DND-41 (cell line): ENCODE results near the gene DOCK4.

Experiments
- ATAC-seq: fragments of 200-7000 bp; cut with Tn5 transposase; 3 replicates; pipeline ENCODE4 v1.9.1; 2021; ENCODE audit warnings: low read depth; ENCODE audit not compliant: insufficient read depth
- DNase-seq: peaks from one replicate; pipeline ENCODE4 v3.0.0-alpha.2; 2020
- H2AFZ ChIP-seq: 2 replicates; pipeline ENCODE4 v1.6.0; 2012; ENCODE audit warnings: low read depth, low read length
- H3K27ac ChIP-seq: 2 replicates; pipeline ENCODE4 v1.5.1; 2012; ENCODE audit warnings: low read length, inconsistent platforms
- H3K27me3 ChIP-seq: fragments of 200-600 bp; sonication (generic); 2 replicates; pipeline ENCODE4 v1.6.0; 2012; ENCODE audit warnings: low read length, mild to moderate bottlenecking, inconsistent platforms; ENCODE audit not compliant: insufficient read depth, poor library complexity
- H3K36me3 ChIP-seq: 2 replicates; pipeline ENCODE4 v1.5.1; 2012; ENCODE audit warnings: low read length, inconsistent platforms; ENCODE audit not compliant: insufficient read depth
- H3K4me1 ChIP-seq: 2 replicates; pipeline ENCODE4 v1.5.1; 2012; ENCODE audit warnings: mild to moderate bottlenecking, low read length; ENCODE audit not compliant: insufficient read depth
- H3K4me2 ChIP-seq: 2 replicates; pipeline ENCODE4 v1.6.0; 2012; ENCODE audit warnings: mild to moderate bottlenecking, moderate library complexity, low read length, inconsistent platforms; ENCODE audit not compliant: insufficient read depth
- H3K4me3 ChIP-seq, 2 experiments: fragments of 200-600 bp in 1 of 2; shearing (Covaris generic) in 1 of 2; 2 replicates each; pipeline ENCODE4 v1.5.1; 2012 to 2016; ENCODE audit warnings: inconsistent platforms in 2 of 2, low read length in 2 of 2, mild to moderate bottlenecking in 2 of 2, low read depth in 1 of 2, moderate library complexity in 1 of 2
- H3K79me2 ChIP-seq: 2 replicates; pipeline ENCODE4 v1.6.0; 2012; ENCODE audit warnings: low read length, inconsistent platforms; ENCODE audit not compliant: insufficient read depth
- H3K9ac ChIP-seq: 2 replicates; pipeline ENCODE4 v1.6.0; 2012; ENCODE audit warnings: low read depth, mild to moderate bottlenecking, inconsistent platforms, low read length, moderate library complexity
- H3K9me3 ChIP-seq: 2 replicates; pipeline ENCODE4 v1.5.1; 2012; ENCODE audit warnings: low read length, moderate library complexity, mild to moderate bottlenecking, inconsistent platforms; ENCODE audit not compliant: insufficient read depth, severe bottlenecking
- H4K20me1 ChIP-seq: 2 replicates; pipeline ENCODE4 v1.6.0; 2012; ENCODE audit warnings: low read length; ENCODE audit not compliant: insufficient read depth
- CTCF ChIP-seq: IDR thresholded peaks from 2 replicates; pipeline ENCODE4 v1.5.1; 2012; ENCODE audit warnings: borderline replicate concordance, low read length, moderate library complexity, mild to moderate bottlenecking; ENCODE audit not compliant: poor library complexity, severe bottlenecking; ENCODE audit errors: extremely low read depth
- EZH2 ChIP-seq: IDR thresholded peaks from 3 replicates; pipeline ENCODE4 v1.6.1; 2012; ENCODE audit warnings: borderline replicate concordance, low read depth, mild to moderate bottlenecking, moderate library complexity, low read length, inconsistent platforms; ENCODE audit not compliant: severe bottlenecking

The DOCK4 gene

DNA sequence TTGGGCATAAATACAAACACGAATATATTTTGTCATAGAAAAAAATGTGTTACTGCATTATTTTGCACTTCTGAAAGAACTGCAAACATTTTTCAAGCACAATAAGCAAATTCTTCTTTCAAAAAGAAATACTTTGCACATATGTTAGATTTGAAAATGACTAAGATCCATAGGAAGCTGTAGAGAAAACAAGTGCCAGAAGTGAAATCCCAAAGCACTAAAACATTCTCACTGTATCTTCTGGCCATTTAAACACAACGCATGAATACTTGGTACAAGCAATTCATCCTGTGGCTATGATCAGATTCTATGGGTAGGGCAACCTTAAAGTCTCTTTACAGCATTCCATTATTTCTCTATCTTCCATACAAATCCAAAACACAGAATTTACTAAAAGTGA is 418.5 kb downstream of the DOCK4 start:
- ATAC-seq (no peak), DNase-seq (no peak)
- H3K4me3 ChIP-seq, result no peak overlapping the region
- no peak overlapping the region for H2AFZ ChIP-seq
- no peak overlapping the region for H3K4me2 ChIP-seq
- peaks cover 3% of the 10 kb centered on the region for H3K9me3 ChIP-seq
- no peak overlapping the region for H3K9ac ChIP-seq
- no peaks in the 10 kb centered on the region for H3K36me3 ChIP-seq
- H3K4me1 ChIP-seq, result no peaks in the 10 kb centered on the region
- no peaks in the 10 kb centered on the region for H4K20me1 ChIP-seq
- no peaks in the 10 kb centered on the region for H3K27me3 ChIP-seq
- H3K27ac ChIP-seq, result no peak overlapping the region
- no peak for TF ChIP-seq CTCF
- TF ChIP-seq EZH2, result no peak
- no peaks in the 10 kb centered on the region for H3K79me2 ChIP-seq

- no peak overlapping the region for H3K27ac ChIP-seq
- H3K4me2 ChIP-seq, result no peak overlapping the region
- H3K27me3 ChIP-seq, result no peaks in the 10 kb centered on the region
- no peaks in the 10 kb centered on the region for H3K4me1 ChIP-seq
- ATAC-seq (no peak), DNase-seq (no peak)
- no peak for TF ChIP-seq EZH2
- TF ChIP-seq CTCF, result no peak
- no peak overlapping the region for H2AFZ ChIP-seq
- peaks cover 3% of the 10 kb centered on the region for H3K9me3 ChIP-seq
- no peaks in the 10 kb centered on the region for H3K79me2 ChIP-seq
- H3K36me3 ChIP-seq, result no peaks in the 10 kb centered on the region
- no peak overlapping the region for H3K4me3 ChIP-seq
- H3K9ac ChIP-seq, result no peak overlapping the region
- H4K20me1 ChIP-seq, result no peaks in the 10 kb centered on the region
Measured at GRCh38 chr7:111787099-111787498, 419.1 kb downstream of the DOCK4 start.

GRCh38 chr7:111785076-111785475 is 421.1 kb downstream of the DOCK4 start:
- H3K4me1 ChIP-seq, result no peaks in the 10 kb centered on the region
- H3K36me3 ChIP-seq, result no peaks in the 10 kb centered on the region
- DNase-seq (no peak), ATAC-seq (no peak)
- H3K27me3 ChIP-seq, result no peaks in the 10 kb centered on the region
- no peaks in the 10 kb centered on the region for H4K20me1 ChIP-seq
- no peak overlapping the region for H2AFZ ChIP-seq
- H3K4me3 ChIP-seq, result no peak overlapping the region
- no peak overlapping the region for H3K27ac ChIP-seq
- H3K9ac ChIP-seq, result no peak overlapping the region
- no peak overlapping the region for H3K4me2 ChIP-seq
- TF ChIP-seq EZH2, result no peak
- H3K79me2 ChIP-seq, result no peaks in the 10 kb centered on the region
- H3K9me3 ChIP-seq, result no peaks in the 10 kb centered on the region

DNA sequence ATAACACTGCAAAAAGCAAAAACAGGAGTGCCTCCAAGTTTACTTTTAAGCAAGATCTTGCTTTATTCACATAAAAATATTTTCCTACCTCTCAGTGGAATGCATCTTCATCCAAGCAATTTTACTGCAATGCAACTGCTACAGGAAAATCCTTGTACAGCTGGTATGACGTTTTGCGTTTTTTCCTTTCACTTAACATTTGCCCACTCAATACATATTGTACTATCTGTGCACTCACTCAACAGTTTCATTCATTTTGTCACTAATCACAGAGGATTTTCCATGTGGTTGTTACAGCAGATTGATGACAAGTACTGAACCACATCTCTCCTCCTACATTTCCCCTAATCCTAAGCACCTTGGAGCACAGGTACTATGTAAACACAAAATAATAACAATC is 421.9 kb downstream of the DOCK4 start:
- Histone ChIP-seq H3K4me2 (no peak overlapping the region), H2AFZ (no peak overlapping the region), H3K36me3 (no peaks in the 10 kb centered on the region), H3K4me3 (no peak overlapping the region), H3K27me3 (no peaks in the 10 kb centered on the region), H4K20me1 (no peaks in the 10 kb centered on the region), H3K79me2 (no peaks in the 10 kb centered on the region), H3K27ac (no peak overlapping the region), H3K9ac (no peak overlapping the region), H3K4me1 (no peaks in the 10 kb centered on the region), H3K9me3 (no peaks in the 10 kb centered on the region)
- ATAC-seq (no peak), DNase-seq (no peak)
- TF ChIP-seq EZH2 (no peak), CTCF (no peak)
